ENCODE data around the gene ARL2BP.

GRCh38 chr16:57271063-57271345 lies 25.9 kb downstream of the ARL2BP start:
- TF ChIP-seq CTCF (IDR thresholded peaks at IDR 0.05) (no peak), POLR2A (IDR thresholded peaks at IDR 0.05) (no peak)

Measured in esophagus squamous epithelium (tissue), 4 donors.